ENCODE results near the gene TMEM132D. TPM values are rescaled to one million over a fixed set of nuclear protein-coding genes. Genes with fewer than 3 reads are reported as not detected.

TMEM132D gene
- total RNA-seq, 4 donors from 2014 or later = not detected

DNA sequence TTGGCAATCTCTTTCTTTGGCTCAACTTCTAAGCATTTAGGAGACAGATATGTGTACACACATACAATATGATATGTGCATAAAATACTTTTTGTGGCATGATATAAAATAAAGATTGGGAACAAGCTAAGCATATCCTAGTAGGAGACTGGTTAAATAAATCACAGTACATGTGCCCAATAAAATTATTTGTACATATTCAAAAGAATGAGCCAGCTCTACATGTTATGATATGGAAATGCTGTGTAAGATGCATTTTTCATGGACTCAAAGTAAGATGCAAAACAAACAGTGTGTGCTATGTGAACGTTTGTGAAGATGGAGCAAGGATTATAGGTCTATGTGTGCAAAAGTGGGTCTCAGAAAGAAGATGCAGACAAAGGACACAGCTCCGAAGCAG lies 311.4 kb downstream of the TMEM132D start:
- ATAC-seq (ENCODE audit: low FRiP score) = no peak

DNA sequence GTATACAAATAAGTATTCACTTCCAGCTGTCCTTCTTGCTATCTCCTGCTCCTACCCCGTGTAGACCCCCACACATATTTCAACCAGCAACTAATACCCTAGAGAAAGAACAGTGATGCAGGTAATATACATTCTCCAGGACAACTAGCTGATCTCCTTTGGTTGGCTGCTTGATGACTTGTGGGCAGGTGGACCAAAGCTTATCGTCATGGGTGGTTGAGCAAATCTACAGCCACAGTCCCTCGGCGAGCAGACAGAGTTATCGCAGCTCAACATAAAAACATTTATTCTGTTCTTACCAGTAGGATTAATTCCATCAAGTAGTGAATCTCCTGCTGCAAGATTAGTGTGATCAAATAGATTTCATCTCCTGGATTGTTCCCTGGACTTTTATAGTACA lies 314.3 kb downstream of the TMEM132D start:
- no peak for DNase-seq (ENCODE audit: low spot score)
- TF ChIP-seq, protein P1, sequence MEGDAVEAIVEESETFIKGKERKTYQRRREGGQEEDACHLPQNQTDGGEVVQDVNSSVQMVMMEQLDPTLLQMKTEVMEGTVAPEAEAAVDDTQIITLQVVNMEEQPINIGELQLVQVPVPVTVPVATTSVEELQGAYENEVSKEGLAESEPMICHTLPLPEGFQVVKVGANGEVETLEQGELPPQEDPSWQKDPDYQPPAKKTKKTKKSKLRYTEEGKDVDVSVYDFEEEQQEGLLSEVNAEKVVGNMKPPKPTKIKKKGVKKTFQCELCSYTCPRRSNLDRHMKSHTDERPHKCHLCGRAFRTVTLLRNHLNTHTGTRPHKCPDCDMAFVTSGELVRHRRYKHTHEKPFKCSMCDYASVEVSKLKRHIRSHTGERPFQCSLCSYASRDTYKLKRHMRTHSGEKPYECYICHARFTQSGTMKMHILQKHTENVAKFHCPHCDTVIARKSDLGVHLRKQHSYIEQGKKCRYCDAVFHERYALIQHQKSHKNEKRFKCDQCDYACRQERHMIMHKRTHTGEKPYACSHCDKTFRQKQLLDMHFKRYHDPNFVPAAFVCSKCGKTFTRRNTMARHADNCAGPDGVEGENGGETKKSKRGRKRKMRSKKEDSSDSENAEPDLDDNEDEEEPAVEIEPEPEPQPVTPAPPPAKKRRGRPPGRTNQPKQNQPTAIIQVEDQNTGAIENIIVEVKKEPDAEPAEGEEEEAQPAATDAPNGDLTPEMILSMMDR (IDR thresholded peaks at IDR 0.05) = no peak

More for the DNA sequence above, 311.4 kb downstream of the TMEM132D start:
- TF ChIP-seq, protein P1 (IDR thresholded peaks at IDR 0.05) = no peak
- DNase-seq (ENCODE audit: low spot score) = no peak

DNA sequence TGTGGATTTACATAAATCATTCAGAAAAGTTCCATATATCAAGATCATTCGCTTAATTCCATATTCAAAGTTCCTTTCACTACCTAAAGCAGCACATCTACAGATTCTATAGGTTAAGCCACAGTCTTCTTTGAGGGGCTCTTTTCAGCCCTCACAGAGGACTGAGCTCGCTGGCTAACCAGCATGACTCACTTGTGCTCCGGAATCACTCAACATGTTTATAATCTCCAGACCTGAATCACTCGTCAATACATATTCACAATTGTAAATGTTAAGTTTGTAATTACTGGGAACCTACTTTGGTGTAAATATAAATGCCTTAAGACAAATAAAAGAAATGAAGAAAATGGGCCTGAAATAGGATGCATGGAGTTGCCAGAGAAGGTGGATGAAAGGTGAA lies 315.7 kb downstream of the TMEM132D start:
- DNase-seq (ENCODE audit: low spot score) = no peak
- ATAC-seq (ENCODE audit: low FRiP score) = no peak
- TF ChIP-seq, protein P1 (IDR thresholded peaks at IDR 0.05) = no peak

More for the DNA sequence above, 314.3 kb downstream of the TMEM132D start:
- no peak for ATAC-seq (ENCODE audit: low FRiP score)

DNA sequence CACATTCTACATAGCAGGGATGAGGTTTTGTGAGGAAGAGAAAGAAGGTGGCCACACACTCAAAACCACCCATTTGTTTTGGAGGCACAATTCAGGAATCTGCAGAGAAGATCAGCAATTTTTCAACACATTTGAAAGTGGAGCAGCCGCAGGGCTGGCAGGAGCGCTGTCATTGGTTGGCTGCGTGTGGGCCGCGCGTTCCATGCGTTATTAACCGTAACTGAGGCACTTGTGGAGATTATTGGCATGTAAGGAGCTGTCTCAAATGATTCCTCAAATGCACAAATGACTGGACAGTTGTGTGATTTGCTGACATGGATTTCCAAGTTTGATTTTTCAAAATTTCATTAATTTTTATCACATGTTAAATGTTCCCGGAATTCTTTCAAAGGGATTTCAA lies 318.5 kb downstream of the TMEM132D start:
- TF ChIP-seq, protein P1 (IDR thresholded peaks at IDR 0.05) = no peak
- ATAC-seq (ENCODE audit: low FRiP score) (no peak), DNase-seq (ENCODE audit: low spot score) (no peak)

DNA sequence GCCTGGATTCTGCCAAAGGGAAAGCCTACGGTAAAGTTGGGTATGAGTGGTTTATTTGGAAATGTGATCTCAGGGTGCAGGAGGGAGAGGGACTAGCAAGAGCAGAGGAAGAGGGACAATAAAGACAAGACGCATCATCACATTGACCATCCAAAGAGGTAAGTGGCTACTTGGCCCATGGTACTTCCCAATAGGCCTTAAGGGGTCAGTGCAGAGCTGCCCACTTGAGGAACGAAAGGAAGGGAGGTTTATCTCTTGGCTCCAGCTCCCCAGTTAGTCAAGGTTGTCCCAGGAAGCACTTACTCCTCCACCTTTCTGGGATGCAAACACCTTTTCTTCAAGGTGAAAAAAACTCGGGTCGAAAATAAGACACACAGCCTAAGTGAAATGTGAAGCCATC lies 323.9 kb downstream of the TMEM132D start:
- DNase-seq (ENCODE audit: low spot score) (no peak), ATAC-seq (ENCODE audit: low FRiP score) (no peak)
- TF ChIP-seq, protein P1 (IDR thresholded peaks at IDR 0.05) = no peak

DNA sequence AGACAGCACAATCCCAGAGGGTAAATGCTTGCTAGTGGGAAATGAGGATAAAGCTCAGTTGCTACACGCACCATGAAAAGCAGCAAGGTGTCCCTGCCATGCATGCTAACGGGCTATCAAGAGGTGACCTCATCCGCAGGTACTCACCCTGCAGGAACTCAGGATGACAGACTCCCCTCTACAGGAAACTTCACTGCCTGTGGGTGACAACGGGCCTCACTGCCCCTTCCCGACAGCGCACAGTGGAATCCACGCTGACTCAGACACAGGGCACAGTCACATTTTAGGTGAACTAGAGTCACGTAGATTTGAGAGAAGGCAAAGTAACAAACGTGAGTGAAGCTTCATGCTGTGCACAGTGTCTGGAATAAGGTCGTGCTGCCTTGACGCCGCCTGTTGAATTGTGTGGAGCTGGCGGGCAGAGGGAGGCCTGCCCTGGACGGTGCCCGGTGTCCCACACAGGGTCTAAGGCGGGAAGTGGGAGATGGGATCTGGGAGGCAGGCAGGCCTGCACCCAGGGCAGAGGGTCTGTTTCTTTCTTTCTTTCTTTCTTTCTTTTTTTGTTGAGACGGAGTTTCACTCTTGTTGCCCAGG lies 331.8 kb downstream of the TMEM132D start:
- DNase-seq (ENCODE audit: low spot score) = no peak
- no peak for ATAC-seq (ENCODE audit: low FRiP score)
- TF ChIP-seq, protein P1 (IDR thresholded peaks at IDR 0.05) = no peak

DNA sequence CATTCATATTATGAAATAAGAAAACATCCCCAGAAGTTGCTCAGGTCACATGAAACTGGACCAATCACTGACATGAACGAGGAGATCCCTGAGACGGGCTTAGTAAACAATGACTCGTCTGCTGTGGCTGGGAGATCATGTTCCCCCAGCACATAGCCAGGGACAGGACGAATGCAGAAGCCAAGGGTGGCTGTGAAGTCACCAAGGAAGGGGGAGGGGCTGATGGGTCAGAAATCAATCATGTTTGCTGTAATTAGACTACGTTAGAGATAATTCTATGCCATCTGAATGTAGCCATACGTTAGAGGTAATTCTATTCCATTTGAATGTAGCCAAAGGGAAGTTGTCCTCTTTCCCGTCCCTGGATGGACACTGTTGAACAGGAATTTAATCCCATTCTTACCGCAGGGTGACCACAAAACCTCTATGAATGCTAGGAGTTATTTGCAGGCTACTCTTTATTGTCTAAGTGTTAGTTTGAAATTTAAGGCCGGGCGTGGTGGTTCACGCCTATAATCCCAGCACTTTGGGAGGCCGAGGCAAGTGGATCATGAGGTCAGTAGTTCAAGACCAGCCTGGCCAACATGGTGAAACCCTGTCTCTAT lies 332.9 kb downstream of the TMEM132D start:
- DNase-seq (ENCODE audit: low spot score) (no peak), ATAC-seq (ENCODE audit: low FRiP score) (no peak)
- TF ChIP-seq, protein P1 (IDR thresholded peaks at IDR 0.05) = no peak

Data from omental fat pad (tissue), 4 donors.